Measurements from ENCODE around the gene GLTPD2. TPM values are rescaled to one million over a fixed set of nuclear protein-coding genes. Genes with fewer than 3 reads are reported as not detected.

The GLTPD2 gene
- total and polyA plus RNA-seq, 2 donors (not counting 3 experiments of a cell fraction or from before 2014, with no cell fraction given), result not detected

GRCh38 chr17:4822835-4823234 lies 34.1 kb downstream of the GLTPD2 start:
- FAIRE-seq, result no peak
- Histone ChIP-seq H3K36me3 (ENCODE audit: control insufficient read depth in 2 of 2, extremely low read depth in 1 of 2, insufficient read depth in 2 of 2, low read length in 2 of 2) (peaks cover 0 to 9% of the 10 kb centered on the region in 2 experiments), H3K79me2 (ENCODE audit: control insufficient read depth, insufficient read depth, low read length) (no peaks in the 10 kb centered on the region), H3K9ac (replicated peaks; ENCODE audit: extremely low read depth, insufficient read depth, low read length) (no peak overlapping the region), H3K27ac (ENCODE audit: insufficient read depth, low read depth, low read length) (no peak overlapping the region), H3K4me1 (ENCODE audit: control insufficient read depth, extremely low read depth, insufficient read depth, low read length) (no peaks in the 10 kb centered on the region), H3K9me3 (replicated peaks; ENCODE audit: control insufficient read depth, insufficient read depth, low read length) (no peaks in the 10 kb centered on the region), H4K20me1 (replicated peaks; ENCODE audit: control insufficient read depth, extremely low read depth, insufficient read depth, low read length) (no peaks in the 10 kb centered on the region), H3K27me3 (ENCODE audit: control insufficient read depth in 2 of 2, insufficient read depth in 2 of 2, low read length in 2 of 2) (no peaks in the 10 kb centered on the region), H2AFZ (ENCODE audit: low read depth, low read length) (no peak overlapping the region), H3K9me1 (replicated peaks; ENCODE audit: control insufficient read depth, extremely low read depth, insufficient read depth, low read length) (no peaks in the 10 kb centered on the region), H3K4me2 (ENCODE audit: insufficient read depth, low read length) (no peak overlapping the region), H3K4me3 (replicated peaks in 1 of 3; ENCODE audit: insufficient read depth in 1 of 3, low read depth in 1 of 3, low read length in 3 of 3) (no peak overlapping the region)
- ChIA-PET CTCF (interaction anchor here (1.4 kb wide), 1 partner anchor 58 kb away, joined by 5 read pairs; no protein-coding TSS in a partner anchor), POLR2A (no interaction called here)
- intact Hi-C loops (cut with micrococcal nuclease), result no loop called here
- DNase-seq (ENCODE audit: low read depth, low spot score), result no peak
- dilution Hi-C loops (cut with MboI; ENCODE audit: extremely low pct_ligation_motif_present, low sequenced_read_pairs), result no loop called here
- TF ChIP-seq FOS (IDR thresholded peaks at IDR 0.05; ENCODE audit: borderline replicate concordance, insufficient read depth, low read length) (no peak), POLR2AphosphoS5 (IDR thresholded peaks at IDR 0.05; ENCODE audit: insufficient read depth, low read depth, low read length) (no peak), MYC (IDR thresholded peaks at IDR 0.05; ENCODE audit: low read depth, low read length) (no peak), GATA2 (IDR thresholded peaks at IDR 0.05; ENCODE audit: insufficient read depth, insufficient read length, low read depth, low read length) (no peak)
- no TSS peak for BruUV-seq (replicated peaks)

- DNase-seq (ENCODE audit: low read depth, low spot score) (no peak), FAIRE-seq (no peak)
- Histone ChIP-seq H3K79me2 (ENCODE audit: control insufficient read depth, insufficient read depth, low read length) (no peaks in the 10 kb centered on the region), H3K27me3 (ENCODE audit: control insufficient read depth in 2 of 2, insufficient read depth in 2 of 2, low read length in 2 of 2) (no peaks in the 10 kb centered on the region), H3K9ac (replicated peaks; ENCODE audit: extremely low read depth, insufficient read depth, low read length) (no peak overlapping the region), H3K4me3 (replicated peaks in 1 of 3; ENCODE audit: insufficient read depth in 1 of 3, low read depth in 1 of 3, low read length in 3 of 3) (no peak overlapping the region), H3K4me1 (ENCODE audit: control insufficient read depth, extremely low read depth, insufficient read depth, low read length) (no peaks in the 10 kb centered on the region), H3K27ac (ENCODE audit: insufficient read depth, low read depth, low read length) (no peak overlapping the region), H3K36me3 (ENCODE audit: control insufficient read depth in 2 of 2, extremely low read depth in 1 of 2, insufficient read depth in 2 of 2, low read length in 2 of 2) (peaks cover 0 to 7% of the 10 kb centered on the region in 2 experiments), H3K9me3 (replicated peaks; ENCODE audit: control insufficient read depth, insufficient read depth, low read length) (no peaks in the 10 kb centered on the region), H4K20me1 (replicated peaks; ENCODE audit: control insufficient read depth, extremely low read depth, insufficient read depth, low read length) (no peaks in the 10 kb centered on the region), H2AFZ (ENCODE audit: low read depth, low read length) (no peak overlapping the region), H3K4me2 (ENCODE audit: insufficient read depth, low read length) (no peak overlapping the region), H3K9me1 (replicated peaks; ENCODE audit: control insufficient read depth, extremely low read depth, insufficient read depth, low read length) (no peaks in the 10 kb centered on the region)
- no TSS peak for BruUV-seq (replicated peaks)
- CTCF ChIA-PET, result interaction anchor here (1.4 kb wide), 1 partner anchor 57 kb away, joined by 5 read pairs; no protein-coding TSS in a partner anchor
- dilution Hi-C loops (cut with MboI; ENCODE audit: extremely low pct_ligation_motif_present, low sequenced_read_pairs), result no loop called here
- TF ChIP-seq CTCF (IDR thresholded peaks at IDR 0.05; ENCODE audit: extremely low read depth in 1 of 2, insufficient read depth in 1 of 2, low read depth in 1 of 2, low read length in 2 of 2) (no peak), EZH2 (IDR thresholded peaks at IDR 0.05; ENCODE audit: borderline replicate concordance, low read depth, low read length, severe bottlenecking) (no peak), POLR2AphosphoS5 (IDR thresholded peaks at IDR 0.05; ENCODE audit: insufficient read depth, low read depth, low read length) (no peak), FOS (IDR thresholded peaks at IDR 0.05; ENCODE audit: borderline replicate concordance, insufficient read depth, low read length) (no peak), JUN (IDR thresholded peaks at IDR 0.05; ENCODE audit: borderline replicate concordance, insufficient read depth, insufficient read length, low read depth) (no peak), GATA2 (IDR thresholded peaks at IDR 0.05; ENCODE audit: insufficient read depth, insufficient read length, low read depth, low read length) (no peak), POLR2A (IDR thresholded peaks at IDR 0.05; ENCODE audit: low read depth, low read length) (no peak), MAX (IDR thresholded peaks at IDR 0.05; ENCODE audit: insufficient read depth, insufficient read length) (no peak), MYC (IDR thresholded peaks at IDR 0.05; ENCODE audit: low read depth, low read length) (no peak)
- POLR2A ChIA-PET, result no interaction called here
- intact Hi-C loops (cut with micrococcal nuclease), result no loop called here
Observed at GRCh38 chr17:4823373-4824089, 34.8 kb downstream of the GLTPD2 start.

All from endothelial cell of umbilical vein (primary cell).